Gastroesophageal sphincter (tissue), 4 donors: Measurements from ENCODE around the gene DBR1. TPM values are rescaled to one million over a fixed set of nuclear protein-coding genes. Genes with fewer than 3 reads are reported as not detected.
A peak's percentile ranks its signal among the peaks of the same experiment; 100 is the strongest.

Experiments used
- ATAC-seq: fragments of 150-250 bp; one replicate; pipeline ENCODE4 v1.9.1; 2016; ENCODE audit warnings: mild to moderate bottlenecking, moderate library complexity
- H3K27ac ChIP-seq, 4 donors: fragments of 200-600 bp; sonication (generic) in 3 of 4; 1 replicate in 3 of 4; 2 replicates in 1 of 4; pipeline ENCODE4 v1.5.1; 2016 to 2019
- H3K27me3 ChIP-seq: fragments of 200-600 bp; sonication (generic); one replicate; pipeline ENCODE4 v1.5.1; 2019
- H3K36me3 ChIP-seq, 2 donors: fragments of 200-600 bp; sonication (generic); one replicate each; pipeline ENCODE4 v1.5.1; 2019; ENCODE audit warnings: control low read depth in 1 of 2
- H3K4me1 ChIP-seq, 3 donors: fragments of 200-600 bp; sonication (generic); 1 replicate in 2 of 3; 2 replicates in 1 of 3; pipeline ENCODE4 v1.5.1; 2016 to 2019; ENCODE audit warnings: control low read depth in 2 of 3
- H3K4me3 ChIP-seq, 2 donors: fragments of 200-600 bp; sonication (generic); one replicate each; pipeline ENCODE4 v1.5.1; 2019; ENCODE audit warnings: mild to moderate bottlenecking in 1 of 2, moderate library complexity in 1 of 2
- H3K9me3 ChIP-seq, 3 donors: fragments of 200-600 bp; sonication (generic); one replicate each; pipeline ENCODE4 v1.5.1; 2017 to 2019; ENCODE audit warnings: control low read depth in 2 of 3
- CTCF ChIP-seq, 4 experiments: fragments of 200-600 bp in 2 of 4; fragments of 450-650 bp in 2 of 4; sonication (generic) in 1 of 4; IDR thresholded peaks; one replicate each; pipeline ENCODE4 v1.5.1; 2017 to 2019; ENCODE audit warnings: antibody characterized with exemption in 4 of 4, mild to moderate bottlenecking in 2 of 4, moderate library complexity in 2 of 4
- EP300 ChIP-seq: sonication (generic); formaldehyde crosslinking; IDR thresholded peaks from one replicate; pipeline ENCODE4 v1.6.1; 2017; ENCODE audit warnings: antibody characterized with exemption, mild to moderate bottlenecking
- POLR2A ChIP-seq, 2 donors: fragments of 450-650 bp; IDR thresholded peaks; one replicate each; pipeline ENCODE4 v1.6.1; 2017; ENCODE audit warnings: antibody characterized with exemption in 2 of 2, mild to moderate bottlenecking in 2 of 2, moderate library complexity in 1 of 2
- POLR2AphosphoS5 ChIP-seq: sonication (generic); formaldehyde crosslinking; IDR thresholded peaks from one replicate; pipeline ENCODE4 v1.6.1; 2017; ENCODE audit warnings: antibody characterized with exemption
- WGBS, 2 donors: methylation state at CpG; one replicate each; pipeline ENCODE4 v1.1.5; 2018; ENCODE audit warnings: low coverage in 1 of 2; 5-methylcytosine and 5-hydroxymethylcytosine counted together
- total RNA-seq, 4 donors: library from RNA; depleted of rRNA; stranded (reverse); fragments of >200 nt; gene quantifications; one replicate each; pipeline ENCODE4 v1.1.0, GENCODE V29; 2016

Gene DBR1
- total RNA-seq: 10 to 100 TPM; 11.2 to 16.4 (median 14.2) TPM

- H3K27me3 ChIP-seq: no peaks in the 10 kb centered on the region
- H3K4me3 ChIP-seq: peak within 1 kb of the TSS; percentile 66 to 86
- H3K9me3 ChIP-seq: no peaks in the 10 kb centered on the region
- H3K36me3 ChIP-seq: peaks cover 0 to 29% of the 10 kb centered on the region in 2 donors
- H3K27ac ChIP-seq: peak within 1 kb of the TSS; percentile 52 to 84 (median 80)
- peak; percentile 92 for ATAC-seq
- 0% methylated on average over 11 of the region's 38 CpGs for WGBS, 2 donors
- TF ChIP-seq CTCF (IDR thresholded peaks at IDR 0.05) (peak in 1 of 4 experiments; percentile 18), EP300 (no peak), POLR2AphosphoS5 (peak; percentile 43), POLR2A (IDR thresholded peaks at IDR 0.05) (peak; percentile 61 to 70)
- H3K4me1 ChIP-seq: peaks cover 0 to 30% (median 5%) of the 10 kb centered on the region in 3 donors
These were observed at the start of gene DBR1 for GRCh38 chr3:138174421-138175131. Gene DBR1 (minus strand): TSS chr3:138174921. CDS start chr3:138174795, 126 bp downstream.

- no peak overlapping the region for H3K4me3 ChIP-seq
- ATAC-seq: no peak
- 50 to 52% methylated on average over 1 to 2 of the region's 2 CpGs for WGBS, 2 donors
- no peaks in the 10 kb centered on the region for H3K27me3 ChIP-seq
- peak overlapping the region in 3 of 4 donors; percentile 12 to 51 (median 50) for H3K27ac ChIP-seq
- H3K36me3 ChIP-seq: peaks cover 0 to 54% of the 10 kb centered on the region in 2 donors
- TF ChIP-seq CTCF (IDR thresholded peaks at IDR 0.05): no peak
- TF ChIP-seq POLR2A (IDR thresholded peaks at IDR 0.05): no peak
- TF ChIP-seq EP300: no peak
- no peak for TF ChIP-seq POLR2AphosphoS5
- H3K4me1 ChIP-seq: peaks cover 0 to 86% (median 6%) of the 10 kb centered on the region in 3 donors
- no peaks in the 10 kb centered on the region for H3K9me3 ChIP-seq
These were observed 48.2 kb upstream of the DBR1 start for GRCh38 chr3:138222942-138223287.

GRCh38 chr3:138222131-138222941 is 47.6 kb upstream of the DBR1 start:
- no peak for ATAC-seq
- no peaks in the 10 kb centered on the region for H3K9me3 ChIP-seq
- peaks cover 0 to 49% of the 10 kb centered on the region in 2 donors for H3K36me3 ChIP-seq
- H3K4me3 ChIP-seq: no peak overlapping the region
- H3K27ac ChIP-seq: peak overlapping the region in 3 of 4 donors; percentile 12 to 51 (median 50)
- WGBS, 2 donors: 39 to 60% methylated on average over 2 of the region's 2 CpGs
- TF ChIP-seq POLR2A (IDR thresholded peaks at IDR 0.05) (no peak), POLR2AphosphoS5 (no peak), CTCF (IDR thresholded peaks at IDR 0.05) (no peak), EP300 (no peak)
- H3K27me3 ChIP-seq: no peaks in the 10 kb centered on the region
- peaks cover 0 to 88% (median 6%) of the 10 kb centered on the region in 3 donors for H3K4me1 ChIP-seq

- no peak overlapping the region for H3K27ac ChIP-seq
- no peaks in the 10 kb centered on the region for H3K27me3 ChIP-seq
- ATAC-seq: no peak
- no peak overlapping the region for H3K4me3 ChIP-seq
- H3K4me1 ChIP-seq: peaks cover 0 to 78% (median 6%) of the 10 kb centered on the region in 3 donors
- peaks cover 0 to 38% of the 10 kb centered on the region in 2 donors for H3K36me3 ChIP-seq
- no peaks in the 10 kb centered on the region for H3K9me3 ChIP-seq
- 77 to 80% methylated on average over 3 to 4 of the region's 4 CpGs for WGBS, 2 donors
- TF ChIP-seq EP300 (no peak), POLR2AphosphoS5 (no peak), CTCF (IDR thresholded peaks at IDR 0.05) (no peak), POLR2A (IDR thresholded peaks at IDR 0.05) (no peak)
These were observed 46.1 kb upstream of the DBR1 start for GRCh38 chr3:138220788-138221187.
